Stimulated activated naive CD8-positive, alpha-beta T cell treated with anti-CD3 and anti-CD28 coated beads, Interleukin-15, amount 100 ng/mL, for 72 hours (primary cell): ENCODE data around the gene MAP3K7.

Experiments used
- ATAC-seq: fragments of 150-1000 bp; cut with Tn5 transposase; 2 replicates; pipeline ENCODE4 v1.10.0; 2021; ENCODE audit warnings: mild to moderate bottlenecking, moderate library complexity
- DNase-seq, 2 donors: peaks; one replicate each; pipeline ENCODE4 v3.0.0; 2021 to 2022
- H3K27ac Mint-ChIP-seq, 2 donors: one replicate each; pipeline ENCODE4 v1.8.0; 2022; ENCODE audit warnings: mild to moderate bottlenecking in 2 of 2, mixed read lengths in 2 of 2, moderate library complexity in 2 of 2
- H3K27me3 Mint-ChIP-seq: one replicate; pipeline ENCODE4 v1.8.0; 2022; ENCODE audit warnings: mixed read lengths
- H3K4me1 Mint-ChIP-seq: one replicate; pipeline ENCODE4 v1.8.0; 2022; ENCODE audit warnings: mild to moderate bottlenecking, mixed read lengths
- H3K4me3 Mint-ChIP-seq, 2 donors: one replicate each; pipeline ENCODE4 v1.8.0; 2022; ENCODE audit warnings: mild to moderate bottlenecking in 2 of 2, mixed read lengths in 2 of 2, moderate library complexity in 1 of 2
- H3K9me3 Mint-ChIP-seq, 2 donors: one replicate each; pipeline ENCODE4 v1.8.0; 2022; ENCODE audit warnings: mixed read lengths in 2 of 2

Gene MAP3K7

GRCh38 chr6:90547079-90547478 is 39.8 kb downstream of the MAP3K7 start:
- H3K27me3 Mint-ChIP-seq, result no peaks in the 10 kb centered on the region
- ATAC-seq (no peak), DNase-seq (no peak)

GRCh38 chr6:90545448-90545847 is 41.4 kb downstream of the MAP3K7 start:
- H3K9me3 Mint-ChIP-seq, result no peaks in the 10 kb centered on the region

More at GRCh38 chr6:90547079-90547478, 39.8 kb downstream of the MAP3K7 start:
- H3K9me3 Mint-ChIP-seq, result no peaks in the 10 kb centered on the region
- no peak overlapping the region for H3K4me3 Mint-ChIP-seq
- H3K4me1 Mint-ChIP-seq, result no peaks in the 10 kb centered on the region
- peak overlapping the region in 1 of 2 donors; percentile 52 for H3K27ac Mint-ChIP-seq

GRCh38 chr6:90544741-90545140 is 42.1 kb downstream of the MAP3K7 start:
- no peaks in the 10 kb centered on the region for H3K4me1 Mint-ChIP-seq
- H3K4me3 Mint-ChIP-seq, result no peak overlapping the region
- ATAC-seq (no peak), DNase-seq (no peak)
- no peaks in the 10 kb centered on the region for H3K27me3 Mint-ChIP-seq
- H3K9me3 Mint-ChIP-seq, result no peaks in the 10 kb centered on the region
- H3K27ac Mint-ChIP-seq, result no peak overlapping the region

More at GRCh38 chr6:90545448-90545847, 41.4 kb downstream of the MAP3K7 start:
- no peaks in the 10 kb centered on the region for H3K4me1 Mint-ChIP-seq
- no peaks in the 10 kb centered on the region for H3K27me3 Mint-ChIP-seq
- no peak overlapping the region for H3K27ac Mint-ChIP-seq
- DNase-seq (no peak), ATAC-seq (no peak)
- H3K4me3 Mint-ChIP-seq, result no peak overlapping the region

- H3K9me3 Mint-ChIP-seq, result no peaks in the 10 kb centered on the region
- ATAC-seq, result no peak
- H3K4me1 Mint-ChIP-seq, result no peaks in the 10 kb centered on the region
- H3K27ac Mint-ChIP-seq, result no peak overlapping the region
- no peak overlapping the region for H3K4me3 Mint-ChIP-seq
- DNase-seq, result no peak
- no peaks in the 10 kb centered on the region for H3K27me3 Mint-ChIP-seq
These were observed 42.8 kb downstream of the MAP3K7 start for GRCh38 chr6:90544081-90544480.

- DNase-seq, result no peak
These were observed 45.7 kb downstream of the MAP3K7 start for GRCh38 chr6:90541221-90541620.

GRCh38 chr6:90538278-90539046 is 48.4 kb downstream of the MAP3K7 start:
- no peak for ATAC-seq
- H3K27ac Mint-ChIP-seq, result no peak overlapping the region

More at GRCh38 chr6:90541221-90541620, 45.7 kb downstream of the MAP3K7 start:
- no peaks in the 10 kb centered on the region for H3K27me3 Mint-ChIP-seq
- H3K27ac Mint-ChIP-seq, result no peak overlapping the region
- ATAC-seq, result no peak
- H3K4me1 Mint-ChIP-seq, result no peaks in the 10 kb centered on the region
- no peak overlapping the region for H3K4me3 Mint-ChIP-seq
- H3K9me3 Mint-ChIP-seq, result no peaks in the 10 kb centered on the region

GRCh38 chr6:90537723-90538258 is 49.1 kb downstream of the MAP3K7 start:
- ATAC-seq, result no peak

More at GRCh38 chr6:90538278-90539046, 48.4 kb downstream of the MAP3K7 start:
- Mint-ChIP-seq H3K27me3 (no peaks in the 10 kb centered on the region), H3K4me1 (peaks cover 6% of the 10 kb centered on the region), H3K9me3 (no peaks in the 10 kb centered on the region), H3K4me3 (no peak overlapping the region)
- DNase-seq, result no peak

GRCh38 chr6:90537027-90537426 is 49.8 kb downstream of the MAP3K7 start:
- DNase-seq, result no peak
- H3K9me3 Mint-ChIP-seq, result no peaks in the 10 kb centered on the region
- H3K27me3 Mint-ChIP-seq, result no peaks in the 10 kb centered on the region
- H3K4me1 Mint-ChIP-seq, result peaks cover 6% of the 10 kb centered on the region
- no peak for ATAC-seq
- H3K4me3 Mint-ChIP-seq, result no peak overlapping the region
- no peak overlapping the region for H3K27ac Mint-ChIP-seq

More at GRCh38 chr6:90537723-90538258, 49.1 kb downstream of the MAP3K7 start:
- no peak for DNase-seq
- no peaks in the 10 kb centered on the region for H3K9me3 Mint-ChIP-seq
- no peak overlapping the region for H3K27ac Mint-ChIP-seq
- peaks cover 6% of the 10 kb centered on the region for H3K4me1 Mint-ChIP-seq
- H3K27me3 Mint-ChIP-seq, result no peaks in the 10 kb centered on the region
- no peak overlapping the region for H3K4me3 Mint-ChIP-seq

GRCh38 chr6:90536520-90536919 is 50.4 kb downstream of the MAP3K7 start:
- DNase-seq (no peak), ATAC-seq (no peak)
- no peak overlapping the region for H3K27ac Mint-ChIP-seq
- no peaks in the 10 kb centered on the region for H3K27me3 Mint-ChIP-seq
- no peaks in the 10 kb centered on the region for H3K9me3 Mint-ChIP-seq
- H3K4me3 Mint-ChIP-seq, result no peak overlapping the region
- H3K4me1 Mint-ChIP-seq, result peaks cover 6% of the 10 kb centered on the region

- H3K4me1 Mint-ChIP-seq, result peaks cover 6% of the 10 kb centered on the region
- no peak for DNase-seq
- H3K27me3 Mint-ChIP-seq, result no peaks in the 10 kb centered on the region
- peak; percentile 70 for ATAC-seq
- H3K9me3 Mint-ChIP-seq, result no peaks in the 10 kb centered on the region
- H3K27ac Mint-ChIP-seq, result no peak overlapping the region
- H3K4me3 Mint-ChIP-seq, result no peak overlapping the region
These were observed 52.4 kb downstream of the MAP3K7 start for GRCh38 chr6:90534337-90535025.

- no peak for ATAC-seq
- H3K27ac Mint-ChIP-seq, result no peak overlapping the region
- H3K27me3 Mint-ChIP-seq, result no peaks in the 10 kb centered on the region
- H3K9me3 Mint-ChIP-seq, result no peaks in the 10 kb centered on the region
- DNase-seq, result no peak
- peaks cover 11% of the 10 kb centered on the region for H3K4me1 Mint-ChIP-seq
- no peak overlapping the region for H3K4me3 Mint-ChIP-seq
These were observed 53.1 kb downstream of the MAP3K7 start for GRCh38 chr6:90533615-90534336.

- H3K27ac Mint-ChIP-seq, result no peak overlapping the region
- ATAC-seq, result no peak
- no peak for DNase-seq
- no peak overlapping the region for H3K4me3 Mint-ChIP-seq
- H3K9me3 Mint-ChIP-seq, result no peaks in the 10 kb centered on the region
- H3K27me3 Mint-ChIP-seq, result no peaks in the 10 kb centered on the region
- peaks cover 13% of the 10 kb centered on the region for H3K4me1 Mint-ChIP-seq
These were observed 56.0 kb downstream of the MAP3K7 start for GRCh38 chr6:90530882-90531281.

- ATAC-seq, result no peak
- no peaks in the 10 kb centered on the region for H3K9me3 Mint-ChIP-seq
- no peak for DNase-seq
- H3K4me3 Mint-ChIP-seq, result no peak overlapping the region
- no peaks in the 10 kb centered on the region for H3K27me3 Mint-ChIP-seq
- H3K27ac Mint-ChIP-seq, result peak overlapping the region in 1 of 2 donors; percentile 34
- peaks cover 7% of the 10 kb centered on the region for H3K4me1 Mint-ChIP-seq
These were observed 61.5 kb downstream of the MAP3K7 start for GRCh38 chr6:90525421-90525820.

- no peaks in the 10 kb centered on the region for H3K9me3 Mint-ChIP-seq
- H3K27ac Mint-ChIP-seq, result no peak overlapping the region
- peaks cover 2% of the 10 kb centered on the region for H3K4me1 Mint-ChIP-seq
- no peak for ATAC-seq
- H3K27me3 Mint-ChIP-seq, result no peaks in the 10 kb centered on the region
- DNase-seq, result no peak
- no peak overlapping the region for H3K4me3 Mint-ChIP-seq
These were observed 63.0 kb downstream of the MAP3K7 start for GRCh38 chr6:90523779-90524310.

GRCh38 chr6:90521955-90522354 is 64.9 kb downstream of the MAP3K7 start:
- no peaks in the 10 kb centered on the region for H3K27me3 Mint-ChIP-seq
- no peaks in the 10 kb centered on the region for H3K9me3 Mint-ChIP-seq
- DNase-seq (no peak), ATAC-seq (no peak)
- no peak overlapping the region for H3K4me3 Mint-ChIP-seq
- H3K27ac Mint-ChIP-seq, result no peak overlapping the region
- no peaks in the 10 kb centered on the region for H3K4me1 Mint-ChIP-seq
